ENCODE data around the gene PRKG1.
A peak's percentile ranks its signal among the peaks of the same experiment; 100 is the strongest.
"Not testable (repeated sequence)": the region's sequence is repeated elsewhere in the genome, so short reads cannot be mapped to it uniquely, and the experiment has no call there.

Gene PRKG1

GRCh38 chr10:51397244-51397643 lies 323.0 kb downstream of the PRKG1 start:
- no peak for DNase-seq

- DNase-seq, result no peak
Observed at GRCh38 chr10:51397695-51398094, 323.4 kb downstream of the PRKG1 start.

DNA sequence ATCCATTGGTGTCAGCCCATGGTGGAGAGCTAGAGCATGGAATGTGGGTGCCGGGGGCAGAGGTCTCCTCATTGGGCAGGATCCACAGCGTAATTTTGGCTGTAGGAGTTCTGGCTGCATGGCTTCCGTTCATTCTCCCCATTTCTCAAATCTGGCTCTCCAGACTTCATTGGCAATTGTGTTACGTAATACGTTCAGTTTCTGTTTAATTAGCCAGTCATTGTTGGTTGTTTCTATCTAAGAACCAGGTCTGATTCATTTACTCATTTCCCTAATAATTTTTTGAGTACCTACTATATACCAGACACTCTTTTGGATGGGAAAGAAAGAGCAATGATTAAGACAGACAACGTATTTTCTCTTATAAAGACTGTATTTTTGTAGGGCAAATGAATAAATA lies 325.6 kb downstream of the PRKG1 start:
- no peak for DNase-seq

GRCh38 chr10:51400392-51401096 lies 326.3 kb downstream of the PRKG1 start:
- no peak for DNase-seq

GRCh38 chr10:51403521-51403920 lies 329.2 kb downstream of the PRKG1 start:
- no peak for DNase-seq

DNA sequence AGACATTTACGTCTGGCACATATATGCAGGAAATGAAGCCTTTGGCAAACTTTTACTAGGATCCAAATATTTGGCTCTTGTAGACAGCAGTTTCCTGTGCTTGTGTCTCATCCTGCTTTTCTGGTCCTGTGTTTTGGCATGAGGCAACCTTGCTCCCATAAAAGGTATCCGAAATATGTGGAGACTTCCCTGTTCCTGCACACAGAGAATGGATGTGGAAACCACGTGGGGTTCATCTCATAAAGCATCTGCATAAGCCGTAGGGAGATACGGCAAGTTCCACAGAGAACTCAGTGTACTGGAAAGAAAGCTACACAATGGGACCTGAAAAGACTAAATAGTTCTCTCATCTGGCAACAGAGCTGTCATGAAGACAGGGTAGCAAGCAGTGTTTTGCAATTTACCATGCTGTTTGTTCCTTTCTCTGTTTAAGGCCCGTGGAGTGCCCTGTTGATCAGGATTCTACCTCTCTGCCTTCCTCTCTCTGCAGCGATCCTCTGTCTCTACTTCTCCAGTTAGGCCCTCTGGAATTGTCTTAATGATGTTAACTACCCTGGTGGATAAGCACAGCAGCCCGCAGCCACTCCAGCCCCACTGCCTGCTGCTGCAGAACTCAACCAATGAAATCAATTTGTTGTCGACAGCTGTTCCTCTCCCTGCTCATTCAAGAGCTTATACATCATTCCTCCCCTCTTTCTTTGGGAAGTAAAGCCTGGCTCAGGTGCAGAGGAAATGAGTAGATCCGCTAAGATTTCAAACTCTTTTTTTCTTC lies 331.5 kb downstream of the PRKG1 start:
- no peak for DNase-seq

DNA sequence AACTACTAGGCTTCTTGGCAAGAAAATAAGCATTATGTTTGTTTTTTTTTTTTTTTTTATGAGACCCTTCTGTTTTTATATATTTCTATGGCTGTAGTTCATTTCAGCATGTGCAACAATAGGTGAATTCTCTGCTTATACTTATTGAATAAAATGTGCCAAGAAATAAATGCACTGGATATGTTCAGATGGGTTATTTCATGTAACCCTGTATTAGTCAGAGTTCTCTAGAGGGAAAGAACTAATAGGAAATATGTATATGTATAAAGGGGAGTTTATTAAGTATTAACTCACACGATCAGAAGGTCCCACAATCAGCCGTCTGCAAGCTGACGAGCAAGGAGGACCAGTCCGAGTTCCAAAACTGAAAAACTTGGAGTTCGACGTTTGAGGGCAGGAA lies 332.3 kb downstream of the PRKG1 start:
- no peak for DNase-seq

DNA sequence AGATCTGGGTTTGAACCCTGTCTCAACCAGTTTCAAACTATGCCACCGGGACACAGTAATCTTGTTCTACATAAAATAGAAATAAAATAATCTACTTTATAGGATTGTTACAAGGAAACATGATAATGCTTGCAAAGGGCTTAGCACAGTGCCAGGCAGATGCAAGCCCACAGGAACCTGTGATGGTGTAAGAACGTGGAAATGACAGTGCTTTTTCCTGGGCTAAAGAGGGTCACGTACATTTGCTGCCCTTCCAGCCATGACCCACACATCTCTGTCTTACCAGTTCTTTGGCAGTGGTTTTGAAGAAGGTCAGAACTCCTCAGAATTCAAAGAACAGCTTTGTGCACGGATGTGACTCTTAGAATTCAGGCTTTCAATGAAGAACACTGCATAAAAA lies 342.2 kb downstream of the PRKG1 start:
- DNase-seq, result no peak

- no peak for DNase-seq
Observed at GRCh38 chr10:51419196-51420093, 345.2 kb downstream of the PRKG1 start.

- DNase-seq, result no peak
Observed at GRCh38 chr10:51421853-51422252, 347.6 kb downstream of the PRKG1 start.

GRCh38 chr10:51422311-51423120 lies 348.2 kb downstream of the PRKG1 start:
- DNase-seq, result peak; percentile 36

DNA sequence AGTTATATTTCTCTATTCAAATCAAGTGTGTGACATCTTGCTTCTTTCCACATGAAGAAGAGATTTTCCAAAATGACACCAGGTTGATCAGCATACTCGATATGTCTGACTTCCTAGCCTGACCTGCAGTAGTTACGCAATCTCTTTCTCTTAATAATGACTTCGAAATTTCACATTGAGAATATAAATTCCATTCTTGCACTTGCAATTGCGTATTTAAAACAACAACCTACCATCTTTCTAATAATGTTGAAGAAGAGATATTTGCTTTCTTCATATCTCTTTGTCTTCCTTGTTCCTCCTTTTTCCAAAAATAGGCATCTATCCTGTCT lies 348.8 kb downstream of the PRKG1 start:
- DNase-seq, result no peak

- no peak for DNase-seq
Observed at GRCh38 chr10:51425431-51425830, 351.1 kb downstream of the PRKG1 start.

- no peak for DNase-seq
Observed at GRCh38 chr10:51427758-51428157, 353.5 kb downstream of the PRKG1 start.

GRCh38 chr10:51430506-51430905 lies 356.2 kb downstream of the PRKG1 start:
- DNase-seq, result no peak

DNA sequence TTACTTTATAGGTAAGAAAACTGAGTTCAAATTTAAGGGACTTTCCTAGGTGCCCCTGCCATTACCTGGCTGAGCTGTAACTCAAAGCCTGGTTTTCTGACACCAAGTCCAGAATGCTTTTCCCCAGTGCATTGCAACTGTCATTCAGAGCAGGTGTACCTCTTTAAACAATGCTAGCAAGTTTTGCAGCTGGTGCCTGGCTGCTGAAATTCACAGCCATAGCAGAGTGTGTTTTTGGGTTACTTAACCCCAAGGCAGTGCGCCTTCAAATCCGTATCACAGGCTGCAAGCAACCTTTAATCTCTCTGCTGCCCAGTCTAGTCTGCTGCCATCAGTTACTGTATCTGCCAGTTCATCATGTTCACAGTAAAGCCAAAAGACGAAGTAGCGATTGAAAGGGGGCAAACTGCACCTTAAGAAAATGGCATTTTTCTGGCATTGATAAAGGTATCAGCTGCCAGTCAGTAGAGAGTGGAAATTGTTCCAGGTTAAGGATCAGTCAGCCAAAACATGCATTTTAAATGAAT lies 359.7 kb downstream of the PRKG1 start:
- no peak for DNase-seq

GRCh38 chr10:51436805-51437204 lies 362.5 kb downstream of the PRKG1 start:
- DNase-seq, result no peak

- DNase-seq, result no peak
Observed at GRCh38 chr10:51439645-51440044, 365.4 kb downstream of the PRKG1 start.

DNA sequence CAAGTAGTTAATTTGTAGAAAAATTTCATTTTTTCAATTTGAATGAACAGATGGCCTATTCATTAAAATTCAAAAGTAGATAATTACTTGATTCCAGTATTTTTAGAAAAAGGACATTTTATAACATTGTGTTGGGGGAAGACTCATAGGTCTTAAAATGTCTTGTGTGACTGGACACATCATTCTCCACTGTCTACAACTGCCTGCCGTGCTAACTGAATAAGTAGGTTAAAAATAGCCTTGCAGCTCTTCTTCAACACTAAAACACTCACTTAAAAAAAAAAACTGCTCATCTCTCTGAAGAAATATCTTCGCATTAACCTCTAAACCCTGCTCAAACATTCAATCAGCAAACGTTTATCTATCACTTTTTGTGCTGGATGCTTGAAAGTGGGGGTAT lies 371.3 kb downstream of the PRKG1 start:
- no peak for DNase-seq

- no peak for DNase-seq
Observed at GRCh38 chr10:51447119-51447518, 372.8 kb downstream of the PRKG1 start.

DNA sequence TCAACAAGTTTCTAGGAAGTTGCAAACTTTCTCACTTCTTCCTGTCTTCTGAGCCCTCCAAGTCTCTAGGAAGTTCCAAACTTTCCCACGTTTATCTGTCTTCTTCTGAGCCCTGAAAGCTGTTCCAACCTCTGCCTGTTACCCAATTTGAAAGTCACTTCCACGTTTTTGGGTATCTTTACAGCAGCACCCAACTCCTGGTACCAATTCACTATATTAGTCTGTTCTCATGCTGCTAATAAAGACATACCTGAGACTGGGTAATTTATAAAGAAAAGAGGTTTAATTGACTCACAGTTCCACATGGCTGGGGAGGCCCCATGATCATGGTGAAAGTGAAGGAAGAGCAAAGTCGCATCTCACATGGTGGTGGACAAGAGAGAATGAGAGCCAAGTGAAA lies 381.5 kb downstream of the PRKG1 start:
- DNase-seq, result not testable (repeated sequence)

DNA sequence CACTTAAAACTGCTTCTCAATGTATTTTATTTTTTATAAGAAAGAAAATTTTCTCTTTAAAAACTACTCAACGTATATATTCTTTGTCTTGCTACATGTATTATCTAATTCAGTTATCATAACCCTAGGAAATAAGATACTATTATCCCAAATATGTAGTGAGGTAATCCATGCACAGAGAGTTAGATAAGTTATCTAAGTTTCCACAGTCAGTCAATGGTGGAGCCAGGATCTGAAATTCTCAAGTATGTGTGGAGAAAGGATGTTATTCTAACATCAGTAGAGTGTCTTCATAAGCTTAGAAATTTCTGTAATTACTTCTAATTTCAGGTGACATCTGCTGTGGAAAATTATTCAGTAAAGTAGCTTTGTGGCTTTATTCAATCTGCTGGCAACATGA lies 385.2 kb downstream of the PRKG1 start:
- no peak for DNase-seq
